Body of pancreas (tissue), 4 donors: ENCODE results near the gene ZBTB33. TPM values are rescaled to one million over a fixed set of nuclear protein-coding genes. Genes with fewer than 3 reads are reported as not detected.
A peak's percentile ranks its signal among the peaks of the same experiment; 100 is the strongest.

Experiments
- ATAC-seq: fragments of 150-250 bp; one replicate; pipeline ENCODE4 v1.9.1; 2016
- DNase-seq, 4 donors: peaks; one replicate each; pipeline ENCODE4 v3.0.0-alpha.2; 2019
- H3K27ac ChIP-seq, 4 donors: fragments of 200-600 bp; sonication (generic); 1 replicate in 3 of 4; 2 replicates in 1 of 4; pipeline versions ENCODE4 v1.5.1 to v1.6.1; 2016 to 2019; ENCODE audit warnings: mild to moderate bottlenecking in 1 of 4, mixed read lengths in 1 of 4, moderate library complexity in 1 of 4
- H3K27me3 ChIP-seq, 2 donors: fragments of 200-600 bp; sonication (generic); one replicate each; pipeline ENCODE4 v1.6.0; 2016; ENCODE audit warnings: mild to moderate bottlenecking in 1 of 2
- H3K36me3 ChIP-seq, 2 donors: fragments of 200-600 bp; sonication (generic); replicated peaks in 1 of 2; 2 replicates each; pipeline ENCODE4 v1.5.1; 2016; ENCODE audit warnings: low read depth in 2 of 2; ENCODE audit not compliant: insufficient read depth in 1 of 2
- H3K4me1 ChIP-seq: fragments of 200-600 bp; sonication (generic); one replicate; pipeline ENCODE4 v1.6.0; 2016
- H3K4me3 ChIP-seq, 2 donors: fragments of 200-600 bp; sonication (generic); 1 replicate in 1 of 2; 2 replicates in 1 of 2; pipeline ENCODE4 v1.5.1; 2016 to 2019
- H3K9me3 ChIP-seq, 3 donors: fragments of 200-600 bp; sonication (generic); 1 replicate in 2 of 3; 2 replicates in 1 of 3; pipeline ENCODE4 v1.5.1; 2016
- CTCF ChIP-seq, 7 experiments: fragments of 450-650 bp in 4 of 7; fragments of 200-600 bp in 3 of 7; sonication (generic) in 3 of 7; IDR thresholded peaks; one replicate each; pipeline ENCODE4 v1.5.1; 2016 to 2019; ENCODE audit warnings: antibody characterized with exemption in 7 of 7
- POLR2A ChIP-seq, 3 donors: fragments of 450-650 bp; IDR thresholded peaks; one replicate each; pipeline ENCODE4 v1.6.1; 2016; ENCODE audit warnings: antibody characterized with exemption in 3 of 3, mild to moderate bottlenecking in 2 of 3
- WGBS, 2 donors: methylation state at CpG; one replicate each; pipeline ENCODE4 v1.1.5; 2017; 5-methylcytosine and 5-hydroxymethylcytosine counted together
- intact Hi-C: fragments of 100-400 bp; cut with DNase I; formaldehyde crosslinking; loops from one replicate; pipeline ENCODE4 v1.15.1; 2023
- total RNA-seq, 2 donors: library from RNA; depleted of rRNA; stranded (reverse); fragments of >200 nt; gene quantifications; one replicate each; pipeline ENCODE4 v1.1.0, GENCODE V29; 2016

Gene ZBTB33
- total RNA-seq, 2 donors from 2014 or later, result 6.9 to 9.6 TPM

DNA sequence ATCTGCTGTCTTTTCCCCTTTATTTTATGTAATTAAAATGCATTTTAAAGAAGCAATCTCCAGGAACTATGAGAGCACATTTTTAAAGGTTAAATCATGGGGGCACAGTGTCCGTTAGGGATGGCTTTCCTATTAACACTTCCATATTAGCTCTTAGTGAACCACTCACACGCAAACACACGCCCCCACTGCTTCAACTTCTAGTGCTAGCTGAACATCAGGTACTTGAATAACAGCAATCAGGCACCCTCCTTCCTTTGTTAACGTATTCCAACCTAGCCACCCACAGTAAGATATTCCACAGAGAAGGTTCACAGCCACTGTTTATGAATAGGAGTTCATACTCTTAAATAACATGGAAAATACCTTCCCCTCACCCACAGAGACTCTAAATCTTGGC is 51.3 kb downstream of the ZBTB33 start:
- Histone ChIP-seq H3K9me3 (no peaks in the 10 kb centered on the region), H3K4me1 (peaks cover 6% of the 10 kb centered on the region), H3K36me3 (no peaks in the 10 kb centered on the region), H3K27ac (no peak overlapping the region), H3K4me3 (no peak overlapping the region), H3K27me3 (no peaks in the 10 kb centered on the region)
- 41 to 53% methylated on average over 4 of the region's 4 CpGs for WGBS, 2 donors
- TF ChIP-seq POLR2A (IDR thresholded peaks at IDR 0.05), result no peak
- no peak for TF ChIP-seq CTCF (IDR thresholded peaks at IDR 0.05)
- no peak for ATAC-seq
- intact Hi-C loops, result no loop called here
- no peak for DNase-seq

- Histone ChIP-seq H3K27ac (no peak overlapping the region), H3K9me3 (no peaks in the 10 kb centered on the region), H3K4me1 (peaks cover 6% of the 10 kb centered on the region), H3K4me3 (no peak overlapping the region), H3K27me3 (no peaks in the 10 kb centered on the region), H3K36me3 (no peaks in the 10 kb centered on the region)
- peak in 3 of 4 donors; percentile 15 to 46 (median 21) for DNase-seq
- TF ChIP-seq CTCF (IDR thresholded peaks at IDR 0.05), result no peak
- peak in 1 of 3 donors; percentile 10 for TF ChIP-seq POLR2A (IDR thresholded peaks at IDR 0.05)
- WGBS, 2 donors, result 10 to 25% methylated on average over 4 of the region's 4 CpGs
- intact Hi-C loops, result no loop called here
- ATAC-seq, result peak; percentile 27
Observed at GRCh38 chrX:120302434-120302833, 51.8 kb downstream of the ZBTB33 start.

DNA sequence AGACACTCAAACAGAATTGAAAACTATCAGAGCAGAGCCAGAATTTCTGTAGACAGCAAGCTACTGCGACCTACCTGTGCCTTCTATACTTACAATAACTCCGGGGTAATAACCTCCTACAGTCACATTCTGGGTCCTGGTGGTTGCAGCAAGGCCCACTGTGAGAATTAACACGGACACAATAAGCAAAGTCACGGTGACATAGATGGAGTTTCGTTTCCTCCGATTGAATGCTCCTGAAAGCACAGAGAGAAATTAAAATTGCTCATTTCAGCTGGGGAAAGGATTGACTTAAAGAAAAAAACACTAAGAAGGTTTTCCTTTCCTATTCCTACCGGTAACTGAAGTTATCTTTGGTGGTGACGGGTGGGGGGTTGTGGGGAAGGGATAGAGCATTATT is 53.6 kb downstream of the ZBTB33 start:
- TF ChIP-seq CTCF (IDR thresholded peaks at IDR 0.05), result no peak
- TF ChIP-seq POLR2A (IDR thresholded peaks at IDR 0.05), result no peak
- ATAC-seq, result no peak
- Histone ChIP-seq H3K9me3 (no peaks in the 10 kb centered on the region), H3K4me3 (no peak overlapping the region), H3K27ac (no peak overlapping the region), H3K27me3 (peaks cover 0 to 6% of the 10 kb centered on the region in 2 donors), H3K36me3 (no peaks in the 10 kb centered on the region), H3K4me1 (peaks cover 6% of the 10 kb centered on the region)
- WGBS, 2 donors, result 71 to 78% methylated on average over 8 of the region's 8 CpGs
- intact Hi-C loops, result no loop called here
- no peak for DNase-seq

DNA sequence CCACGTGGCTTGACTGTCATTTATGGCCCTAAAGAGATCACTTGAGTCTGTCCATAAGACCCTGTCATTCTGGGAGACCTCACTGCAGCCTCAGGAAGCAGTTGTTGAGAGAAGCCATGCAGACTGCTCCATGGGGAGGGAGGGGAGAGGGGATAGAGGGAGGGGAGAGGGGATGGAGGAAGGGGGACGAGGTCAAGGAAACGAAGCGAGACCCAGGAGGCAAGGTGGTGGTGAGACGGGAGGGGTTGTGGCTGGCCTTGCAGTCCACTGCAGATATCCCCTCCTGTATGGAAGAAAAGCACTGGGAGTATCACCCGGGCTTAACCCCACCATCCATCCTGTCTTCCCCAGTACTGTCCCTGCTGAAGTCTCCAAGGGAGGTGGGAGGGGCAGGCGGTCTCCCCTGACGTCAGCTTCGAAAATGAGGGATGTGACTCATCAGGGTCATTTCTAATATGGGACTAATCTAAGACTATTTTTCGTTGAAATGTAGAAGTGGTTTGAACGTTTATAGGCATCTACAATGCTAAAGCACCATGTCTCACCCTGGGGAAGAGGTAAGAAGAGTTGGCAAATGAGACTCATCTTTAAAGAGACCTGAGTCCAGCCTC is 55.0 kb downstream of the ZBTB33 start:
- no peaks in the 10 kb centered on the region for H3K9me3 ChIP-seq
- TF ChIP-seq CTCF (IDR thresholded peaks at IDR 0.05) (no peak), POLR2A (IDR thresholded peaks at IDR 0.05) (no peak)
- no peak for DNase-seq
- H3K4me1 ChIP-seq, result peaks cover 15% of the 10 kb centered on the region
- ATAC-seq, result no peak
- intact Hi-C loops, result no loop called here
- no peak overlapping the region for H3K27ac ChIP-seq
- H3K4me3 ChIP-seq, result no peak overlapping the region
- WGBS, 2 donors, result 29 to 34% methylated on average over 10 of the region's 11 CpGs
- H3K36me3 ChIP-seq, result no peaks in the 10 kb centered on the region
- peaks cover 0 to 7% of the 10 kb centered on the region in 2 donors for H3K27me3 ChIP-seq

DNA sequence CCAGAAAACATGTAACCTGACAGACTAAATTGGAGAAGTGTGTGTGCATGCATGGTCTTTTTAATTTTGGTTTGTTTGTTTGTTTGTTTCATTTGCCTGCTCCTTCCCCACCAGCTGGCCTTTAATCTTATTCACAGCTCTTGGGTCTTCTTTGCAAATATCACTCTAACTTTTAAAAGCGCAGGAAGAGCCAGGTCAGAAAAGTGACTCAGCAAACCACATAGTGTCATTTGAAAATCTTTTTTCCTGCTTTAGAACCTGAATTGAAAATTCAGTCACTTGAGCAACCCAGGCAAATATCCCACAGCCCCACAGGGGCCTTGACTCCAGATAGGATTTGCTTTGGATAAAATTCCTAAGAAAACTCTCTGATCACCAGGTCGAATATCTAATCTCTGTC is 56.0 kb downstream of the ZBTB33 start:
- intact Hi-C loops, result no loop called here
- 49 to 58% methylated on average over 2 of the region's 2 CpGs for WGBS, 2 donors
- Histone ChIP-seq H3K27me3 (peaks cover 0 to 7% of the 10 kb centered on the region in 2 donors), H3K4me1 (peaks cover 21% of the 10 kb centered on the region), H3K27ac (no peak overlapping the region), H3K4me3 (no peak overlapping the region), H3K36me3 (no peaks in the 10 kb centered on the region), H3K9me3 (no peaks in the 10 kb centered on the region)
- TF ChIP-seq CTCF (IDR thresholded peaks at IDR 0.05) (no peak), POLR2A (IDR thresholded peaks at IDR 0.05) (no peak)
- no peak for ATAC-seq
- no peak for DNase-seq
